Neural cell (in vitro differentiated cells): ENCODE results near the gene MBNL2. TPM values are rescaled to one million over a fixed set of nuclear protein-coding genes. Genes with fewer than 3 reads are reported as not detected.

ENCODE experiments used
- H2AFZ ChIP-seq: fragments of 200-600, 300-800 bp; sonication (generic), shearing (Covaris generic); 2 replicates; pipeline ENCODE4 v1.6.0; 2014; ENCODE audit warnings: low read depth, mild to moderate bottlenecking, antibody characterized with exemption, low read length, moderate library complexity
- H3F3A ChIP-seq: fragments of 200-600 bp; shearing (Covaris generic); 2 replicates; pipeline ENCODE4 v1.6.1; 2016; ENCODE audit warnings: mild to moderate bottlenecking, moderate library complexity, mixed read lengths, antibody characterized with exemption, low read length; ENCODE audit not compliant: insufficient read depth, poor library complexity, severe bottlenecking
- H3K27ac ChIP-seq: fragments of 200-600, 300-800 bp; sonication (generic), shearing (Covaris generic); 2 replicates; pipeline ENCODE4 v1.5.1; 2014; ENCODE audit warnings: mild to moderate bottlenecking, low read length, moderate library complexity
- H3K27me3 ChIP-seq: fragments of 300-800, 200-600 bp; sonication (generic), shearing (Covaris generic); 2 replicates; pipeline ENCODE4 v1.6.0; 2014; ENCODE audit warnings: mild to moderate bottlenecking, low read depth, low read length, moderate library complexity; ENCODE audit not compliant: insufficient read depth
- H3K36me3 ChIP-seq: fragments of 300-800, 200-600 bp; sonication (generic), shearing (Covaris generic); 2 replicates; pipeline ENCODE4 v1.5.1; 2014; ENCODE audit warnings: mild to moderate bottlenecking, antibody characterized with exemption, low read length, moderate library complexity; ENCODE audit not compliant: insufficient read depth
- H3K4me2 ChIP-seq: fragments of 300-800, 200-600 bp; sonication (generic), shearing (Covaris generic); 2 replicates; pipeline ENCODE4 v1.6.0; 2014; ENCODE audit warnings: mild to moderate bottlenecking, low read length
- H3K4me3 ChIP-seq: fragments of 300-800, 200-600 bp; sonication (generic), shearing (Covaris generic); 2 replicates; pipeline ENCODE4 v1.5.1; 2014; ENCODE audit warnings: mild to moderate bottlenecking, low read length, moderate library complexity
- H3K79me2 ChIP-seq: fragments of 200-600 bp; shearing (Covaris generic); replicated peaks from 2 replicates; pipeline ENCODE4 v1.6.0; 2014; ENCODE audit warnings: mild to moderate bottlenecking, low read length, moderate library complexity; ENCODE audit not compliant: insufficient read depth
- H3K9ac ChIP-seq: fragments of 300-800, 200-600 bp; sonication (generic), shearing (Covaris generic); 2 replicates; pipeline ENCODE4 v1.6.1; 2016; ENCODE audit warnings: mild to moderate bottlenecking, low read length, mixed read lengths
- H3K9me2 ChIP-seq: fragments of 200-600 bp; shearing (Covaris generic); 2 replicates; pipeline ENCODE4 v1.6.1; 2016; ENCODE audit warnings: mild to moderate bottlenecking, low read length, mixed read lengths; ENCODE audit not compliant: insufficient read depth
- H3K9me3 ChIP-seq: fragments of 200-600, 300-800 bp; sonication (generic), shearing (Covaris generic); 2 replicates; pipeline ENCODE4 v1.6.1; 2016; ENCODE audit warnings: mild to moderate bottlenecking, mixed run types, low read length, moderate library complexity, mixed read lengths
- H4K20me1 ChIP-seq: fragments of 200-600 bp; shearing (Covaris generic); 2 replicates; pipeline ENCODE4 v1.6.1; 2016; ENCODE audit warnings: mild to moderate bottlenecking, mixed run types; ENCODE audit not compliant: insufficient read depth
- EP300 ChIP-seq: fragments of 450-650 bp; conservative IDR thresholded peaks from 2 replicates; pipeline ENCODE4 v1.6.1; 2014; ENCODE audit warnings: antibody characterized with exemption, mild to moderate bottlenecking, moderate library complexity; ENCODE audit not compliant: poor library complexity, severe bottlenecking
- EZH2 ChIP-seq: fragments of 200-600, 300-800 bp; shearing (Covaris generic), sonication (generic); IDR thresholded peaks from 2 replicates; pipeline ENCODE4 v1.6.1; 2014; ENCODE audit warnings: antibody characterized with exemption, low read length, borderline replicate concordance, mild to moderate bottlenecking; ENCODE audit not compliant: insufficient read depth, poor library complexity, severe bottlenecking
- MXI1 ChIP-seq: fragments of 450-650 bp; conservative IDR thresholded peaks from 2 replicates; pipeline ENCODE4 v1.6.1; 2014; ENCODE audit warnings: antibody characterized with exemption, mild to moderate bottlenecking; ENCODE audit not compliant: poor library complexity, severe bottlenecking
- POLR2AphosphoS5 ChIP-seq: IDR thresholded peaks from 2 replicates; pipeline ENCODE4 v1.6.1; 2012
- SMC3 ChIP-seq: fragments of 450-650 bp; conservative IDR thresholded peaks from 2 replicates; pipeline ENCODE4 v1.6.1; 2014; ENCODE audit warnings: antibody characterized with exemption, mild to moderate bottlenecking, moderate library complexity; ENCODE audit not compliant: poor library complexity
- TAF1 ChIP-seq: IDR thresholded peaks from 2 replicates; pipeline ENCODE4 v1.6.1; 2012; ENCODE audit warnings: low read depth
- polyA plus RNA-seq: library from polyadenylated mRNA; depleted of rRNA; stranded (reverse); fragments of >200 nt; gene quantifications from 2 replicates; pipeline ENCODE4 v1.2.3, GENCODE V29; 2014
- TF ChIP-seq, protein P1 (sequence below): IDR thresholded peaks from 2 replicates; pipeline ENCODE4 v1.6.1; 2012; ENCODE audit warnings: borderline replicate concordance

MBNL2 gene
- polyA plus RNA-seq, 1 donor from 2014 or later, result 4.3 TPM

DNA sequence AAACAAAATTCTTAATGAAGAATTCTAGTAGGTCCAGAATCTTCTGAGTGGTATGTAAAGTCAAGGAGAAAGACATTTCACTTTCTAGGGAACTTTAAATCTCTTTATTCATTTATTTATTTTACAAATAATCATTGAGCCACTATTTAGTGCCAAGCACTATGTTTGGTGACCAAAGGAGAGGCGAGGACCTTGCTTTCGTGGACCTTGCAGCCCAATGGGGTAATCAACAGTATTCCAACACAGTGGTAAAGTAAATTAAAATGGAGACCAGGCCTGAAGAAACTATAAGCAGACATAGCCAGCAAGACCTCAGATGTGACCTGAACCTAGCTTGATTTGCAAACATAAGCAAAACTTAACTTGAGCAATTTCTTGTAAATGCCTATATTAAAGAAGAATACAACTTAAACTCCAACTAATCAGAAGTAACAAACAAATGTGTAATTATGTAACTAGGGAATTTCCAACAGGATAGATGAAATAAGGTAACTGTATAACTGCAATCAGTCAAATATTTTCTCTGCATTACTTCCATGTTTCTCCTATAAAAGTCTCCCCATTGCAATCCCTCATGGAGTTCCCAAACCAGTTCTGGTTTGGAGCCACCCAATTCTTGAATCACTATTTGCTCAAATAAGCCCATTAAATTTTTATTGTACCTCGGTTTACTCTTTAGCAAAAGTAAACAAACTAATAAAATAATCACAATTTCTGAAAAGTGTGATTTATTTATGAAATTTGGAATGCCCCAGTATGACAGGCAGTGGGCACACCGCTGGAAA lies 67.6 kb downstream of the MBNL2 start:
- Histone ChIP-seq H3K27ac (no peak overlapping the region), H3K79me2 (no peaks in the 10 kb centered on the region), H3F3A (no peaks in the 10 kb centered on the region), H3K9me2 (no peaks in the 10 kb centered on the region), H4K20me1 (no peaks in the 10 kb centered on the region), H2AFZ (no peak overlapping the region), H3K9me3 (no peaks in the 10 kb centered on the region), H3K4me2 (no peak overlapping the region), H3K27me3 (no peaks in the 10 kb centered on the region), H3K4me3 (no peak overlapping the region), H3K36me3 (no peaks in the 10 kb centered on the region), H3K9ac (no peak overlapping the region)
- TF ChIP-seq TAF1, result no peak
- TF ChIP-seq EZH2, result no peak
- TF ChIP-seq EP300, result no peak
- TF ChIP-seq, protein P1, sequence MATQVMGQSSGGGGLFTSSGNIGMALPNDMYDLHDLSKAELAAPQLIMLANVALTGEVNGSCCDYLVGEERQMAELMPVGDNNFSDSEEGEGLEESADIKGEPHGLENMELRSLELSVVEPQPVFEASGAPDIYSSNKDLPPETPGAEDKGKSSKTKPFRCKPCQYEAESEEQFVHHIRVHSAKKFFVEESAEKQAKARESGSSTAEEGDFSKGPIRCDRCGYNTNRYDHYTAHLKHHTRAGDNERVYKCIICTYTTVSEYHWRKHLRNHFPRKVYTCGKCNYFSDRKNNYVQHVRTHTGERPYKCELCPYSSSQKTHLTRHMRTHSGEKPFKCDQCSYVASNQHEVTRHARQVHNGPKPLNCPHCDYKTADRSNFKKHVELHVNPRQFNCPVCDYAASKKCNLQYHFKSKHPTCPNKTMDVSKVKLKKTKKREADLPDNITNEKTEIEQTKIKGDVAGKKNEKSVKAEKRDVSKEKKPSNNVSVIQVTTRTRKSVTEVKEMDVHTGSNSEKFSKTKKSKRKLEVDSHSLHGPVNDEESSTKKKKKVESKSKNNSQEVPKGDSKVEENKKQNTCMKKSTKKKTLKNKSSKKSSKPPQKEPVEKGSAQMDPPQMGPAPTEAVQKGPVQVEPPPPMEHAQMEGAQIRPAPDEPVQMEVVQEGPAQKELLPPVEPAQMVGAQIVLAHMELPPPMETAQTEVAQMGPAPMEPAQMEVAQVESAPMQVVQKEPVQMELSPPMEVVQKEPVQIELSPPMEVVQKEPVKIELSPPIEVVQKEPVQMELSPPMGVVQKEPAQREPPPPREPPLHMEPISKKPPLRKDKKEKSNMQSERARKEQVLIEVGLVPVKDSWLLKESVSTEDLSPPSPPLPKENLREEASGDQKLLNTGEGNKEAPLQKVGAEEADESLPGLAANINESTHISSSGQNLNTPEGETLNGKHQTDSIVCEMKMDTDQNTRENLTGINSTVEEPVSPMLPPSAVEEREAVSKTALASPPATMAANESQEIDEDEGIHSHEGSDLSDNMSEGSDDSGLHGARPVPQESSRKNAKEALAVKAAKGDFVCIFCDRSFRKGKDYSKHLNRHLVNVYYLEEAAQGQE, result no peak
- no peak for TF ChIP-seq MXI1
- no peak for TF ChIP-seq SMC3
- TF ChIP-seq POLR2AphosphoS5, result no peak

- peak overlapping the region; percentile 4 for H3K9ac ChIP-seq
- H3K9me3 ChIP-seq, result no peaks in the 10 kb centered on the region
- H3K9me2 ChIP-seq, result no peaks in the 10 kb centered on the region
- H3K4me3 ChIP-seq, result no peak overlapping the region
- TF ChIP-seq MXI1 (no peak), EP300 (peak; percentile 75), POLR2AphosphoS5 (peak; percentile 45)
- no peaks in the 10 kb centered on the region for H3F3A ChIP-seq
- no peak overlapping the region for H3K4me2 ChIP-seq
- H2AFZ ChIP-seq, result no peak overlapping the region
- H4K20me1 ChIP-seq, result no peaks in the 10 kb centered on the region
- no peaks in the 10 kb centered on the region for H3K36me3 ChIP-seq
- no peaks in the 10 kb centered on the region for H3K27me3 ChIP-seq
- H3K27ac ChIP-seq, result peak overlapping the region; percentile 50
- no peaks in the 10 kb centered on the region for H3K79me2 ChIP-seq
Measured at GRCh38 chr13:97295283-97296182, 73.4 kb downstream of the MBNL2 start.

- Histone ChIP-seq H3K79me2 (no peaks in the 10 kb centered on the region), H3K27me3 (no peaks in the 10 kb centered on the region), H3K9me2 (no peaks in the 10 kb centered on the region), H4K20me1 (no peaks in the 10 kb centered on the region), H3K9ac (no peak overlapping the region), H3K9me3 (no peaks in the 10 kb centered on the region), H3K4me2 (no peak overlapping the region), H3F3A (no peaks in the 10 kb centered on the region), H3K4me3 (no peak overlapping the region), H3K27ac (no peak overlapping the region), H2AFZ (no peak overlapping the region), H3K36me3 (no peaks in the 10 kb centered on the region)
- TF ChIP-seq EZH2, result no peak
Measured at GRCh38 chr13:97296740-97297139, 74.6 kb downstream of the MBNL2 start.
